Skeletal muscle cell (primary cell): ENCODE data around the gene HNRNPUL1.
"Not testable (repeated sequence)": the region's sequence is repeated elsewhere in the genome, so short reads cannot be mapped to it uniquely, and the experiment has no call there.

Experiments
- DNase-seq: peaks from one replicate; pipeline ENCODE4 v3.0.0-alpha.2; 2010; ENCODE audit warnings: low read depth
- H3K4me3 ChIP-seq: 2 replicates; pipeline ENCODE4 v1.5.1; 2011; ENCODE audit warnings: low read depth, mild to moderate bottlenecking, control low read depth, low read length, moderate library complexity

The HNRNPUL1 gene

GRCh38 chr19:41339936-41340335, 75.8 kb downstream of the HNRNPUL1 start:
- no peak overlapping the region for H3K4me3 ChIP-seq
- no peak for DNase-seq

GRCh38 chr19:41341669-41342490, 77.7 kb downstream of the HNRNPUL1 start:
- H3K4me3 ChIP-seq = no peak overlapping the region
- DNase-seq = no peak

- no peak for DNase-seq
- H3K4me3 ChIP-seq = no peak overlapping the region
Observed at GRCh38 chr19:41344162-41344561, 80.0 kb downstream of the HNRNPUL1 start.

GRCh38 chr19:41346916-41347315, 82.7 kb downstream of the HNRNPUL1 start:
- not testable (repeated sequence) for H3K4me3 ChIP-seq, DNase-seq

- DNase-seq = no peak
- H3K4me3 ChIP-seq = peak overlapping the region; percentile 96
Observed at GRCh38 chr19:41350735-41351338, 86.7 kb downstream of the HNRNPUL1 start.

GRCh38 chr19:41351339-41352245, 87.4 kb downstream of the HNRNPUL1 start:
- DNase-seq = no peak
- peak overlapping the region; percentile 96 for H3K4me3 ChIP-seq

- no peak for DNase-seq
- H3K4me3 ChIP-seq = peak overlapping the region; percentile 96
Observed at GRCh38 chr19:41352279-41352608, 88.1 kb downstream of the HNRNPUL1 start.

GRCh38 chr19:41352609-41353465, 88.7 kb downstream of the HNRNPUL1 start:
- peak overlapping the region; percentile 96 for H3K4me3 ChIP-seq
- no peak for DNase-seq

- H3K4me3 ChIP-seq = peak within 1 kb of the TSS; percentile 96
- DNase-seq = peak; percentile 54
Observed at GRCh38 chr19:41353466-41354342, 89.5 kb downstream of the HNRNPUL1 start, which contains the start of gene TGFB1. Gene TGFB1, minus strand, starts transcription at chr19:41353922. Its CDS starts 878 bp downstream, at chr19:41353044.

- DNase-seq = no peak
- H3K4me3 ChIP-seq = peak overlapping the region; percentile 96
Observed at GRCh38 chr19:41354343-41354953, 90.3 kb downstream of the HNRNPUL1 start.

- DNase-seq = no peak
- no peak overlapping the region for H3K4me3 ChIP-seq
Observed at GRCh38 chr19:41355035-41355434, 90.9 kb downstream of the HNRNPUL1 start.

- no peak overlapping the region for H3K4me3 ChIP-seq
- DNase-seq = no peak
Observed at GRCh38 chr19:41355802-41356201, 91.6 kb downstream of the HNRNPUL1 start.

GRCh38 chr19:41356984-41357739, 93.0 kb downstream of the HNRNPUL1 start:
- no peak for DNase-seq
- no peak overlapping the region for H3K4me3 ChIP-seq
